Upper lobe of left lung (tissue), 4 donors: ENCODE data around the gene ATP7A.
"Not testable (repeated sequence)": the region's sequence is repeated elsewhere in the genome, so short reads cannot be mapped to it uniquely, and the experiment has no call there.

Experiments
- EP300 ChIP-seq, 4 donors: sonication (generic); formaldehyde crosslinking; IDR thresholded peaks; one replicate each; pipeline ENCODE4 v1.5.1; 2017; ENCODE audit warnings: antibody characterized with exemption in 4 of 4, control low read depth in 2 of 4
- POLR2AphosphoS5 ChIP-seq, 2 donors: sonication (generic); formaldehyde crosslinking; IDR thresholded peaks; one replicate each; pipeline ENCODE4 v1.5.1; 2017; ENCODE audit warnings: antibody characterized with exemption in 2 of 2
- TF ChIP-seq, protein P1 (sequence below), 6 experiments: fragments of 450-650 bp in 4 of 6; fragments of 200-600 bp in 2 of 6; sonication (generic) in 2 of 6; IDR thresholded peaks; one replicate each; pipeline ENCODE4 v1.5.1; 2016 to 2019; ENCODE audit warnings: antibody characterized with exemption in 6 of 6

DNA sequence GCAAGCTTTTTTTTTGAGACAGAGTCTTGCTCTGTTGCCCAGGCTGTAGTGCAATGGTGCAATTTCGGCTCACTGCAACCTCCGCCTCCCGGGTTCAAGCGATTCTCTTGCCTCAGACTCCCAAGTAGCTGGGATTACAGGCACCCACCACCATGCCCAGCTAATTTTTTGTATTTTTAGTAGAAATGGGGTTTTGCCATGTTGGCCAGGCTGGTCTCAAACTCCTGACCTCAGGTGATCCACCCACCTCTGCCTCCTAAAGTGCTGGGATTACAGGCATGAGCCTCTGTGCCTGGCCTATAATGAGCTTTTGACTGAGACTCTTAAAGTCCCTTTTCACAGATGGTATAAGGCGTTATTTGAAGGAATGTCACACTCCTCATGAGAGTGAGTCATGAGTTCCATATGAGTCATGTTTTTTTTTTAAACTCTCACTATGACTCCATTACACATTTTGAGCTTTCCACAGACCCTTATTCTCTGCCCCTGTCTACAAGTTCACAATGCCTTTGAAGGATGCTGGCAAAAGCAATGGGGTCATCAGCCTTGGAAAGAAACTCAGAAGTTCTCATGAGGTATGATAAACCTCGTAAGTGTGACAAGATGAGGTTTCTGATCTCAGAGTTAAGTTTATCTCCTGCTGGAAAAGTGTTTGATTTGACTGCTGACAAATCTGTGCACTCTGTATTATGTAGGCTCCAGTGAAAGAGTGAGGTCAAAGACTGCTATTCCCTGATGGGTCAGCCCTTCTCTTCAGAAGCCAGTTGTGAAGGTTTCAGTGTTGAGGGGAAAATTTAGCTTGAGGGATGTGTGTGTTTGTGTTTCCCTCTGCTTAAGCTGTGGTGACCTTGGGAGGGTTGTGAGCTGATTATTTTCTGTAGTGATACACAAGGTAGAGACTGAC lies 154.5 kb downstream of the ATP7A start:
- not testable (repeated sequence) for TF ChIP-seq POLR2AphosphoS5, EP300 (IDR thresholded peaks at IDR 0.05)
- TF ChIP-seq, protein P1, sequence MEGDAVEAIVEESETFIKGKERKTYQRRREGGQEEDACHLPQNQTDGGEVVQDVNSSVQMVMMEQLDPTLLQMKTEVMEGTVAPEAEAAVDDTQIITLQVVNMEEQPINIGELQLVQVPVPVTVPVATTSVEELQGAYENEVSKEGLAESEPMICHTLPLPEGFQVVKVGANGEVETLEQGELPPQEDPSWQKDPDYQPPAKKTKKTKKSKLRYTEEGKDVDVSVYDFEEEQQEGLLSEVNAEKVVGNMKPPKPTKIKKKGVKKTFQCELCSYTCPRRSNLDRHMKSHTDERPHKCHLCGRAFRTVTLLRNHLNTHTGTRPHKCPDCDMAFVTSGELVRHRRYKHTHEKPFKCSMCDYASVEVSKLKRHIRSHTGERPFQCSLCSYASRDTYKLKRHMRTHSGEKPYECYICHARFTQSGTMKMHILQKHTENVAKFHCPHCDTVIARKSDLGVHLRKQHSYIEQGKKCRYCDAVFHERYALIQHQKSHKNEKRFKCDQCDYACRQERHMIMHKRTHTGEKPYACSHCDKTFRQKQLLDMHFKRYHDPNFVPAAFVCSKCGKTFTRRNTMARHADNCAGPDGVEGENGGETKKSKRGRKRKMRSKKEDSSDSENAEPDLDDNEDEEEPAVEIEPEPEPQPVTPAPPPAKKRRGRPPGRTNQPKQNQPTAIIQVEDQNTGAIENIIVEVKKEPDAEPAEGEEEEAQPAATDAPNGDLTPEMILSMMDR (IDR thresholded peaks at IDR 0.05): not testable (repeated sequence)
